B cell (primary cell): ENCODE measurements around the gene SMPX. TPM values are rescaled to one million over a fixed set of nuclear protein-coding genes. Genes with fewer than 3 reads are reported as not detected.

Experiments
- ATAC-seq: fragments of 200-7000 bp; cut with Tn5 transposase; one replicate; pipeline ENCODE4 v1.10.0; 2021; ENCODE audit warnings: low read depth, mild to moderate bottlenecking, moderate number of reproducible peaks, moderate library complexity
- CTCF ChIA-PET: fragments of 350-600 bp; sonication (Branson Sonifier 250); formaldehyde crosslinking; loops from one replicate; lab custom pipeline; 2021; ENCODE audit warnings: antibody characterized with exemption, inconsistent platforms; lab: Charles Lee
- POLR2A ChIA-PET: fragments of 350-600 bp; sonication (Branson Sonifier 250); formaldehyde crosslinking; loops from one replicate; lab custom pipeline; 2021; ENCODE audit warnings: antibody characterized with exemption; lab: Charles Lee
- DNase-seq: peaks from one replicate; pipeline ENCODE4 v3.0.0; 2013
- H2AFZ ChIP-seq: 2 replicates; pipeline ENCODE4 v1.6.1; 2012; ENCODE audit warnings: mild to moderate bottlenecking, low read depth, low read length; ENCODE audit not compliant: insufficient read depth, poor library complexity, severe bottlenecking
- H3K27ac ChIP-seq, 2 donors: 1 replicate in 1 of 2; 2 replicates in 1 of 2; pipeline ENCODE4 v1.5.1; 2012 to 2013; ENCODE audit warnings: low read length in 2 of 2, mild to moderate bottlenecking in 2 of 2, moderate library complexity in 1 of 2
- H3K27me3 ChIP-seq, 4 experiments: fragments of 200-600 bp in 1 of 4; sonication (generic) in 1 of 4; replicated peaks in 1 of 4; 1 replicate in 2 of 4; 2 replicates in 2 of 4; pipeline versions ENCODE4 v1.6.1 to v1.7.0; 2013 to 2016; ENCODE audit warnings: low read length in 3 of 4, mild to moderate bottlenecking in 2 of 4, mixed read lengths in 1 of 4, moderate library complexity in 1 of 4; ENCODE audit not compliant: insufficient read depth in 4 of 4, control insufficient read depth in 3 of 4; ENCODE audit errors: control extremely low read depth in 1 of 4
- H3K36me3 ChIP-seq, 2 experiments: replicated peaks in 1 of 2; 1 replicate in 1 of 2; 2 replicates in 1 of 2; pipeline versions ENCODE4 v1.6.1 to v1.7.1; 2013; ENCODE audit warnings: low read length in 1 of 2; ENCODE audit not compliant: insufficient read depth in 2 of 2, control insufficient read depth in 1 of 2; ENCODE audit errors: control extremely low read depth in 1 of 2, extremely low read depth in 1 of 2
- H3K4me1 ChIP-seq, 2 donors: fragments of 200-600 bp in 1 of 2; sonication (generic) in 1 of 2; 1 replicate in 1 of 2; 2 replicates in 1 of 2; pipeline versions ENCODE4 v1.5.1 to v1.6.1; 2013 to 2017; ENCODE audit warnings: low read length in 2 of 2; ENCODE audit not compliant: control insufficient read depth in 2 of 2, insufficient read depth in 2 of 2
- H3K4me2 ChIP-seq: replicated peaks from 2 replicates; pipeline ENCODE3; 2012; ENCODE audit warnings: mild to moderate bottlenecking, low read depth, low read length; ENCODE audit not compliant: poor library complexity, severe bottlenecking
- H3K4me3 ChIP-seq, 5 experiments: fragments of 200-600 bp in 1 of 5; sonication (generic) in 1 of 5; 1 replicate in 3 of 5; 2 replicates in 2 of 5; pipeline versions ENCODE4 v1.5.1 to v1.7.0; 2011 to 2016; ENCODE audit warnings: low read length in 4 of 5, mild to moderate bottlenecking in 4 of 5, low read depth in 2 of 5, control low read depth in 1 of 5, moderate library complexity in 1 of 5; ENCODE audit not compliant: insufficient read depth in 1 of 5; ENCODE audit errors: control extremely low read depth in 1 of 5, extremely low read depth in 1 of 5
- H3K79me2 ChIP-seq: fragments of 200-600 bp; sonication (generic); one replicate; pipeline ENCODE4 v1.6.0; 2016; ENCODE audit warnings: low read length; ENCODE audit not compliant: control insufficient read depth, insufficient read depth
- H3K9ac ChIP-seq: fragments of 200-600 bp; sonication (generic); 2 replicates; pipeline ENCODE4 v1.6.1; 2017; ENCODE audit warnings: mild to moderate bottlenecking, low read length, moderate library complexity
- H3K9me3 ChIP-seq, 3 donors: one replicate each; pipeline versions ENCODE4 v1.6.1 to v1.7.1; 2013; ENCODE audit warnings: low read length in 2 of 3; ENCODE audit not compliant: control insufficient read depth in 2 of 3, insufficient read depth in 1 of 3; ENCODE audit errors: control extremely low read depth in 1 of 3
- H4K20me1 ChIP-seq: 2 replicates; pipeline ENCODE4 v1.6.0; 2012; ENCODE audit warnings: mild to moderate bottlenecking, low read length; ENCODE audit not compliant: insufficient read depth, control insufficient read depth, poor library complexity, severe bottlenecking
- H3K27ac Mint-ChIP-seq: one replicate; pipeline ENCODE4 v1.8.0; 2021; ENCODE audit warnings: mixed read lengths
- H3K27me3 Mint-ChIP-seq: one replicate; pipeline ENCODE4 v1.8.0; 2021; ENCODE audit warnings: mixed read lengths
- H3K4me1 Mint-ChIP-seq: one replicate; pipeline ENCODE4 v1.8.0; 2021; ENCODE audit warnings: mixed read lengths
- H3K4me3 Mint-ChIP-seq: one replicate; pipeline ENCODE4 v1.8.0; 2021; ENCODE audit warnings: mixed read lengths
- H3K9me3 Mint-ChIP-seq: one replicate; pipeline ENCODE4 v1.8.0; 2022; ENCODE audit warnings: mixed read lengths; ENCODE audit not compliant: insufficient read depth
- CTCF ChIP-seq: fragments of 200-600 bp; IDR thresholded peaks from one replicate; pipeline ENCODE4 v1.8.0; 2022; ENCODE audit warnings: antibody characterized with exemption, mild to moderate bottlenecking
- EZH2 ChIP-seq: IDR thresholded peaks from 2 replicates; pipeline ENCODE4 v1.6.1; 2012; ENCODE audit warnings: borderline replicate concordance, low read depth, mild to moderate bottlenecking, moderate library complexity, low read length; ENCODE audit not compliant: insufficient read depth, poor library complexity, severe bottlenecking
- WGBS: methylation state at CpG from one replicate; pipeline ENCODE4 v1.1.5; 2013; ENCODE audit warnings: missing lambda C conversion rate; ENCODE audit not compliant: insufficient coverage; 5-methylcytosine and 5-hydroxymethylcytosine counted together
- intact Hi-C: fragments of 100-400 bp; cut with micrococcal nuclease; formaldehyde crosslinking; loops from one replicate; pipeline ENCODE4 v1.10.0; 2022
- polyA plus RNA-seq: library from polyadenylated mRNA; depleted of rRNA; stranded (reverse); fragments of >200 nt; gene quantifications from 2 replicates; pipeline ENCODE4 v1.2.3, GENCODE V29; 2012
- total RNA-seq, 2 donors: library from RNA; stranded (reverse); fragments of 120-200 nt in 1 of 2; gene quantifications; 1 replicate in 1 of 2; 2 replicates in 1 of 2; pipeline versions ENCODE4 v1.2.3 to v1.2.4, GENCODE V29; 2013 to 2022

SMPX gene
- total and polyA plus RNA-seq, 2 donors (not counting 1 experiment from before 2014, with no cell fraction given): not detected

- Histone ChIP-seq H3K4me2 (no peak overlapping the region), H3K9me3 (no peaks in the 10 kb centered on the region), H4K20me1 (no peaks in the 10 kb centered on the region), H3K4me3 (no peak overlapping the region), H3K27ac (no peak overlapping the region), H3K36me3 (no peaks in the 10 kb centered on the region), H3K27me3 (no peaks in the 10 kb centered on the region), H3K4me1 (no peaks in the 10 kb centered on the region), H3K9ac (no peak overlapping the region), H2AFZ (no peak overlapping the region), H3K79me2 (no peaks in the 10 kb centered on the region)
- no peak overlapping the region for H3K27ac Mint-ChIP-seq
- no peak overlapping the region for H3K4me3 Mint-ChIP-seq
- no peaks in the 10 kb centered on the region for H3K4me1 Mint-ChIP-seq
- DNase-seq (no peak), ATAC-seq (no peak)
- H3K27me3 Mint-ChIP-seq: peaks cover 16% of the 10 kb centered on the region
- POLR2A ChIA-PET: no interaction called here
- TF ChIP-seq CTCF (no peak), EZH2 (no peak)
- H3K9me3 Mint-ChIP-seq: no peaks in the 10 kb centered on the region
- CTCF ChIA-PET: no interaction called here
- intact Hi-C loops: no loop called here
- WGBS: no CpG with 5 or more reads among the region's 3 CpGs
Observed at GRCh38 chrX:21764008-21764407, 6.1 kb upstream of the SMPX start.

- no peaks in the 10 kb centered on the region for H3K36me3 ChIP-seq
- DNase-seq (no peak), ATAC-seq (no peak)
- Mint-ChIP-seq H3K27me3 (no peaks in the 10 kb centered on the region), H3K27ac (no peak overlapping the region), H3K4me1 (no peaks in the 10 kb centered on the region), H3K4me3 (no peak overlapping the region), H3K9me3 (no peaks in the 10 kb centered on the region)
- H3K9me3 ChIP-seq: no peaks in the 10 kb centered on the region
- POLR2A ChIA-PET: no interaction called here
- no CpG with 5 or more reads among the region's 1 CpG for WGBS
- no peaks in the 10 kb centered on the region for H4K20me1 ChIP-seq
- no peaks in the 10 kb centered on the region for H3K27me3 ChIP-seq
- H3K27ac ChIP-seq: no peak overlapping the region
- no peak overlapping the region for H3K4me2 ChIP-seq
- H2AFZ ChIP-seq: no peak overlapping the region
- TF ChIP-seq EZH2 (no peak), CTCF (no peak)
- CTCF ChIA-PET: interaction anchor here (1.9 kb wide), 1 partner anchor 12 kb away, joined by 8 read pairs; no protein-coding TSS in a partner anchor
- H3K4me3 ChIP-seq: no peak overlapping the region
- H3K9ac ChIP-seq: no peak overlapping the region
- H3K79me2 ChIP-seq: no peaks in the 10 kb centered on the region
- intact Hi-C loops: no loop called here
- no peaks in the 10 kb centered on the region for H3K4me1 ChIP-seq
Observed at GRCh38 chrX:21758488-21758887, 572 bp upstream of the SMPX start.
